HEK293 (cell line): Measurements from ENCODE around the gene HECTD3.
A peak's percentile ranks its signal among the peaks of the same experiment; 100 is the strongest.

Experiments used
- CTCF ChIA-PET: fragments of 350-600 bp; formaldehyde crosslinking; extraction: SDS; loops from one replicate; lab custom pipeline; 2021; ENCODE audit warnings: antibody characterized with exemption; lab: Yijun Ruan, JAX
- POLR2A ChIA-PET: fragments of 300-600 bp; formaldehyde crosslinking; extraction: SDS; loops from one replicate; lab custom pipeline; 2020; ENCODE audit warnings: antibody characterized with exemption, inconsistent platforms; lab: Yijun Ruan, JAX
- H3K27ac ChIP-seq: fragments of 200-500 bp; sonication (Bioruptor generic); 2 replicates; pipeline ENCODE4 v1.5.1; 2014; ENCODE audit warnings: low read depth, low read length, control low read depth, inconsistent platforms; ENCODE audit errors: extremely low read depth
- H3K36me3 ChIP-seq, 2 experiments: fragments of 200-500 bp in 1 of 2; sonication (Bioruptor generic) in 1 of 2; 1 replicate in 1 of 2; 2 replicates in 1 of 2; pipeline ENCODE4 v1.5.1; 2014 to 2017; ENCODE audit warnings: inconsistent platforms in 2 of 2, low read length in 2 of 2; ENCODE audit not compliant: control insufficient read depth in 2 of 2, insufficient read depth in 1 of 2
- H3K4me1 ChIP-seq: fragments of 200-500 bp; sonication (Bioruptor generic); 2 replicates; pipeline ENCODE4 v1.5.1; 2014; ENCODE audit warnings: mild to moderate bottlenecking, low read length, inconsistent platforms; ENCODE audit not compliant: control insufficient read depth, insufficient read depth
- H3K4me3 ChIP-seq: 2 replicates; pipeline ENCODE4 v1.5.1; 2011; ENCODE audit warnings: low read depth, mild to moderate bottlenecking, control low read depth, low read length, moderate library complexity
- H3K9me3 ChIP-seq: fragments of 200-500 bp; sonication (Bioruptor generic); 2 replicates; pipeline ENCODE4 v1.5.1; 2014; ENCODE audit warnings: low read depth, low read length, inconsistent platforms; ENCODE audit not compliant: control insufficient read depth, insufficient read depth
- EGR2 ChIP-seq: fragments of 450-650 bp; formaldehyde crosslinking; IDR thresholded peaks from 2 replicates; pipeline ENCODE4 v1.5.1; 2016; ENCODE audit warnings: low read depth, missing biosample characterization, missing genetic modification characterization
- HIC1 ChIP-seq: fragments of 450-650 bp; formaldehyde crosslinking; IDR thresholded peaks from 2 replicates; pipeline ENCODE4 v1.5.1; 2016; ENCODE audit warnings: missing biosample characterization, missing genetic modification characterization
- INSM2 ChIP-seq: fragments of 450-650 bp; formaldehyde crosslinking; IDR thresholded peaks from 2 replicates; pipeline ENCODE4 v1.5.1; 2016; ENCODE audit warnings: missing biosample characterization, missing genetic modification characterization
- KLF1 ChIP-seq: fragments of 450-650 bp; formaldehyde crosslinking; IDR thresholded peaks from 2 replicates; pipeline ENCODE4 v1.5.1; 2016; ENCODE audit warnings: missing biosample characterization, missing genetic modification characterization
- KLF9 ChIP-seq: fragments of 450-650 bp; formaldehyde crosslinking; IDR thresholded peaks from 2 replicates; pipeline ENCODE4 v1.5.1; 2016; ENCODE audit warnings: missing biosample characterization, missing genetic modification characterization, low read depth
- PATZ1 ChIP-seq: fragments of 450-650 bp; formaldehyde crosslinking; IDR thresholded peaks from 2 replicates; pipeline ENCODE4 v1.5.1; 2016; ENCODE audit warnings: missing biosample characterization, missing genetic modification characterization
- REST ChIP-seq: fragments of 450-650 bp; formaldehyde crosslinking; IDR thresholded peaks from 2 replicates; pipeline ENCODE4 v1.5.1; 2016; ENCODE audit warnings: missing biosample characterization, missing genetic modification characterization
- SCRT2 ChIP-seq: fragments of 450-650 bp; formaldehyde crosslinking; IDR thresholded peaks from 2 replicates; pipeline ENCODE4 v1.5.1; 2016; ENCODE audit warnings: missing biosample characterization, missing genetic modification characterization
- SETDB1 ChIP-seq: IDR thresholded peaks from one replicate; pipeline ENCODE4 v1.6.1; 2017; ENCODE audit warnings: mild to moderate bottlenecking, low read length, moderate library complexity, mixed read lengths; ENCODE audit not compliant: insufficient read length
- SP2 ChIP-seq: fragments of 450-650 bp; formaldehyde crosslinking; IDR thresholded peaks from 2 replicates; pipeline ENCODE4 v1.5.1; 2016; ENCODE audit warnings: missing biosample characterization, missing genetic modification characterization
- SP3 ChIP-seq: fragments of 450-650 bp; formaldehyde crosslinking; IDR thresholded peaks from 2 replicates; pipeline ENCODE4 v1.5.1; 2016; ENCODE audit warnings: missing biosample characterization, missing genetic modification characterization
- WT1 ChIP-seq: fragments of 450-650 bp; formaldehyde crosslinking; IDR thresholded peaks from 2 replicates; pipeline ENCODE4 v1.5.1; 2016; ENCODE audit warnings: missing biosample characterization, missing genetic modification characterization
- ZBTB1 ChIP-seq: fragments of 450-650 bp; formaldehyde crosslinking; IDR thresholded peaks from 2 replicates; pipeline ENCODE4 v1.5.1; 2016; ENCODE audit warnings: missing biosample characterization, missing genetic modification characterization
- ZBTB17 ChIP-seq: fragments of 450-650 bp; formaldehyde crosslinking; IDR thresholded peaks from 2 replicates; pipeline ENCODE4 v1.5.1; 2016; ENCODE audit warnings: missing biosample characterization, missing genetic modification characterization
- ZBTB8A ChIP-seq: fragments of 450-650 bp; formaldehyde crosslinking; IDR thresholded peaks from 2 replicates; pipeline ENCODE4 v1.5.1; 2016; ENCODE audit warnings: missing biosample characterization, missing genetic modification characterization
- ZNF324 ChIP-seq: fragments of 450-650 bp; formaldehyde crosslinking; IDR thresholded peaks from 2 replicates; pipeline ENCODE4 v1.5.1; 2016; ENCODE audit warnings: missing biosample characterization, missing genetic modification characterization
- ZNF335 ChIP-seq: fragments of 450-650 bp; formaldehyde crosslinking; conservative IDR thresholded peaks from 2 replicates; pipeline ENCODE4 v1.5.1; 2016; ENCODE audit warnings: missing biosample characterization, missing genetic modification characterization
- ZNF362 ChIP-seq: fragments of 450-650 bp; formaldehyde crosslinking; IDR thresholded peaks from 2 replicates; pipeline ENCODE4 v1.5.1; 2016; ENCODE audit warnings: missing biosample characterization, missing genetic modification characterization
- ZNF394 ChIP-seq: fragments of 450-650 bp; formaldehyde crosslinking; IDR thresholded peaks from 2 replicates; pipeline ENCODE4 v1.5.1; 2016; ENCODE audit warnings: missing biosample characterization, missing genetic modification characterization, mild to moderate bottlenecking, moderate library complexity, borderline replicate concordance
- ZNF501 ChIP-seq: fragments of 450-650 bp; formaldehyde crosslinking; IDR thresholded peaks from 2 replicates; pipeline ENCODE4 v1.5.1; 2016; ENCODE audit warnings: missing biosample characterization, missing genetic modification characterization
- ZNF544 ChIP-seq: fragments of 450-650 bp; formaldehyde crosslinking; IDR thresholded peaks from 2 replicates; pipeline ENCODE4 v1.5.0; 2017; ENCODE audit warnings: missing biosample characterization, missing genetic modification characterization
- ZNF549 ChIP-seq: fragments of 450-650 bp; IDR thresholded peaks from 2 replicates; pipeline ENCODE4 v1.5.1; 2018; ENCODE audit warnings: missing biosample characterization, missing genetic modification characterization, mild to moderate bottlenecking, inconsistent platforms, moderate library complexity
- ZNF600 ChIP-seq: fragments of 450-650 bp; formaldehyde crosslinking; IDR thresholded peaks from 2 replicates; pipeline ENCODE4 v1.5.1; 2016; ENCODE audit warnings: missing biosample characterization, missing genetic modification characterization
- ZNF664 ChIP-seq: fragments of 450-650 bp; formaldehyde crosslinking; IDR thresholded peaks from 2 replicates; pipeline ENCODE4 v1.5.1; 2016; ENCODE audit warnings: missing biosample characterization, missing genetic modification characterization

Gene HECTD3

GRCh38 chr1:45009956-45010854 is 919 bp downstream of the HECTD3 start:
- ChIA-PET CTCF (interaction anchor here (0.5 to 12.0 kb wide), 14 partner anchors 18 to 486 kb away, joined by 3 to 304 read pairs (median 4); partner anchors contain the start of gene TESK2), POLR2A (interaction anchor here (0.6 to 5.7 kb wide), 20 partner anchors 7 to 739 kb away, joined by 3 to 83 read pairs (median 12); partner anchors contain the start of genes BTBD19, CCDC163, EIF2B3 and MMACHC)
- Histone ChIP-seq H3K36me3 (peaks cover 0 to 67% of the 10 kb centered on the region in 2 experiments; a peak in 1 of 3 replicates), H3K9me3 (no peaks in the 10 kb centered on the region), H3K27ac (no peak overlapping the region; the same call in 1 of the 2 replicates), H3K4me3 (peak overlapping the region; percentile 84)
- TF ChIP-seq ZNF501 (tag by site-specific recombination) (peak; percentile 36; the same call in 1 of the 2 replicates), KLF9 (tag by site-specific recombination) (peak; percentile 30; the same call in 1 of the 2 replicates), REST (tag by site-specific recombination) (no peak), ZNF335 (tag by site-specific recombination) (peak; percentile 98), ZNF362 (tag by site-specific recombination) (no peak), KLF1 (tag by site-specific recombination) (0 out of 2 replicates have a peak, but pooled peaks have one; percentile 40), SP3 (tag by site-specific recombination) (peak; percentile 66), ZBTB8A (tag by site-specific recombination) (peak; percentile 92), PATZ1 (tag by site-specific recombination) (no peak), ZNF394 (tag by site-specific recombination) (peak; percentile 97), ZNF600 (tag by site-specific recombination) (peak; percentile 31), EGR2 (0 out of 2 replicates have a peak, but pooled peaks have one; percentile 6), ZBTB17 (peak; percentile 76), ZBTB1 (no peak), HIC1 (peak; percentile 63; the same call in 1 of the 2 replicates), ZNF664 (tag by site-specific recombination) (no peak), WT1 (tag by site-specific recombination) (no peak), ZNF549 (tag by site-specific recombination) (no peak), SCRT2 (peak; percentile 65), SP2 (tag by site-specific recombination) (peak; percentile 76), ZNF324 (tag by site-specific recombination) (no peak), ZNF544 (tag by site-specific recombination) (no peak), SETDB1 (no peak), INSM2 (tag by site-specific recombination) (no peak)
- TF ChIP-seq, all 188 proteins: peak for 13
- no peaks in the 10 kb centered on the region for H3K4me1 ChIP-seq
